Esophagus muscularis mucosa (tissue), 2 donors: ENCODE measurements around the gene TENM4.

ENCODE experiments used
- EP300 ChIP-seq: sonication (generic); formaldehyde crosslinking; IDR thresholded peaks from one replicate; pipeline ENCODE4 v1.6.1; 2017; ENCODE audit warnings: antibody characterized with exemption
- POLR2A ChIP-seq: fragments of 450-650 bp; IDR thresholded peaks from one replicate; pipeline ENCODE4 v1.6.1; 2017; ENCODE audit warnings: antibody characterized with exemption, moderate library complexity, mild to moderate bottlenecking, low read depth

- TF ChIP-seq EP300 (no peak), POLR2A (no peak)
Observed at GRCh38 chr11:79083352-79083751, 357.5 kb downstream of the TENM4 start.
